ENCODE results near the gene PLOD3.

DNA sequence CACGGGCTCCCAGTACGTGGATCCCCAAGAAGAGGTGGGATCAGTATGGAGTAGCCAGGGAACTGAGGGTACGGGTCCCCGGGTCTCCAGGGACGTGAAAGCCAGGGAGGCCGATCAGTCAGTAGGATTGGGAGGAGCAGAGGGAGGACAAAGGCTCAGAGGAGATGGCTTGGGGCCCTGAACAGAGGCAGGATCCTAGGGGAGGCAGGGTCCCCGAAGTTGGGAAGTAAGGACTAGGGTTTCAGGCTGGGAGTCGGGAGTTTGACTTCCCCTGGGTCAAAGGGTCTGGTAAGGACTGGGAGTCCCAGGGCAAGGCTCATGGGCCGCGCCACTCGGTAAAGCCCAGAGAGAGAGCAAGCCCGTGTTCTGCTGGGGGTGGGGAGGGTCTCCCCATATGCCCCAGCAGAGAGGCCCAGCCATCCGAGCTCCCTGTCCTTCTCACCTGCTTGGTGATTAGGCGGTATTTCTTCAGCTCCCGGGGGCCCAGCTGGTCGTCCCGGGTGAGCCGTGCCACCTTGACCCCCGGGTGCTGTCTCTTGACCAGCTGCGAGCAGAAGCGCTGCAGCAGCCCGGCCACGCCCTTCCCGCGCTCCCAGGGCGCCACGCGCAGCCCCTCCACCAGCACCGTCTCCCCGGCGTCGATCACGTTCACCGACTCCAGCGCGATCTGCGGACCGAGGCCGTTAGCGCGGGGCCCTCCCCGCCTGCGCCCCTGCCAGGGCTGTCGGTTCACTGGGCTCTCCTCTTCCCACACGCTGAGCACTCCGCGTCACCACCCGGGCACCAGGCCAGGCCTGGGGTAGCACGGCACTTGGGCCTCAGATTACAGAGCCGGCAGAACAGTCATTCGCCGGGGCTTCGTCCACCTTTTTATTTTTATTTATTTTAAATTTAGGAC, 44.3 kb downstream of the PLOD3 start:
- TF ChIP-seq, protein P1, sequence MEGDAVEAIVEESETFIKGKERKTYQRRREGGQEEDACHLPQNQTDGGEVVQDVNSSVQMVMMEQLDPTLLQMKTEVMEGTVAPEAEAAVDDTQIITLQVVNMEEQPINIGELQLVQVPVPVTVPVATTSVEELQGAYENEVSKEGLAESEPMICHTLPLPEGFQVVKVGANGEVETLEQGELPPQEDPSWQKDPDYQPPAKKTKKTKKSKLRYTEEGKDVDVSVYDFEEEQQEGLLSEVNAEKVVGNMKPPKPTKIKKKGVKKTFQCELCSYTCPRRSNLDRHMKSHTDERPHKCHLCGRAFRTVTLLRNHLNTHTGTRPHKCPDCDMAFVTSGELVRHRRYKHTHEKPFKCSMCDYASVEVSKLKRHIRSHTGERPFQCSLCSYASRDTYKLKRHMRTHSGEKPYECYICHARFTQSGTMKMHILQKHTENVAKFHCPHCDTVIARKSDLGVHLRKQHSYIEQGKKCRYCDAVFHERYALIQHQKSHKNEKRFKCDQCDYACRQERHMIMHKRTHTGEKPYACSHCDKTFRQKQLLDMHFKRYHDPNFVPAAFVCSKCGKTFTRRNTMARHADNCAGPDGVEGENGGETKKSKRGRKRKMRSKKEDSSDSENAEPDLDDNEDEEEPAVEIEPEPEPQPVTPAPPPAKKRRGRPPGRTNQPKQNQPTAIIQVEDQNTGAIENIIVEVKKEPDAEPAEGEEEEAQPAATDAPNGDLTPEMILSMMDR (conservative IDR thresholded peaks at IDR 0.05) = no peak
- TF ChIP-seq ZFX (IDR thresholded peaks at IDR 0.05) = no peak

All from C4-2B (cell line).